OCI-LY7 (cell line): ENCODE measurements around the gene CCK.

ENCODE experiments used
- EZH2phosphoT487 ChIP-seq: fragments of 200-600 bp; sonication (generic); IDR thresholded peaks from 2 replicates; pipeline ENCODE4 v1.6.1; 2018; ENCODE audit warnings: low read depth, borderline replicate concordance, mild to moderate bottlenecking, mixed run types, antibody characterized with exemption, low read length, moderate library complexity, mixed read lengths
- TF ChIP-seq, protein P1 (sequence below): fragments of 200-600 bp; sonication (generic); conservative IDR thresholded peaks from 2 replicates; pipeline ENCODE4 v1.5.1; 2014; ENCODE audit warnings: mild to moderate bottlenecking, antibody characterized with exemption, low read length, moderate library complexity, mixed read lengths

DNA sequence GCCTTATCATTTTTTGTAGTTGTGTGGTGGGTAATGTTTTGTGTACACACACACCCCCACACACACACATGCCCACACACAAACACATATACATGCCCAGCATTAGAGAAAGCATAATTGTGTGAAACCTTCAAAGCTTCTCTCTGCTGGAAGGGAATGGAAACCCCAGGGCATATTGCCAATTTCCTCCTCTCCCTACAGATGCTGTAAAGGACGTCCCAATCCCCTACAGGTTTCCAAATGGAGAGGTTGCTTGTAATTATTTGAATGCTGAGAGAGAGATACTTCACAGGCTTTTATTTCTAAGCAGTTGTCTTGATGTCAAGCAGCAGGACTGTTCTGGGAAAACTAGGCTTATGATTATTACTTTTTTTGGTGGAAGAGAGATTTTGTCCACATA is 23.0 kb upstream of the CCK start:
- TF ChIP-seq, protein P1, sequence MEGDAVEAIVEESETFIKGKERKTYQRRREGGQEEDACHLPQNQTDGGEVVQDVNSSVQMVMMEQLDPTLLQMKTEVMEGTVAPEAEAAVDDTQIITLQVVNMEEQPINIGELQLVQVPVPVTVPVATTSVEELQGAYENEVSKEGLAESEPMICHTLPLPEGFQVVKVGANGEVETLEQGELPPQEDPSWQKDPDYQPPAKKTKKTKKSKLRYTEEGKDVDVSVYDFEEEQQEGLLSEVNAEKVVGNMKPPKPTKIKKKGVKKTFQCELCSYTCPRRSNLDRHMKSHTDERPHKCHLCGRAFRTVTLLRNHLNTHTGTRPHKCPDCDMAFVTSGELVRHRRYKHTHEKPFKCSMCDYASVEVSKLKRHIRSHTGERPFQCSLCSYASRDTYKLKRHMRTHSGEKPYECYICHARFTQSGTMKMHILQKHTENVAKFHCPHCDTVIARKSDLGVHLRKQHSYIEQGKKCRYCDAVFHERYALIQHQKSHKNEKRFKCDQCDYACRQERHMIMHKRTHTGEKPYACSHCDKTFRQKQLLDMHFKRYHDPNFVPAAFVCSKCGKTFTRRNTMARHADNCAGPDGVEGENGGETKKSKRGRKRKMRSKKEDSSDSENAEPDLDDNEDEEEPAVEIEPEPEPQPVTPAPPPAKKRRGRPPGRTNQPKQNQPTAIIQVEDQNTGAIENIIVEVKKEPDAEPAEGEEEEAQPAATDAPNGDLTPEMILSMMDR, result no peak
- no peak for TF ChIP-seq EZH2phosphoT487
